ENCODE measurements around the gene SASH1.

SASH1 gene

GRCh38 chr6:148406579-148407371 is 64.1 kb downstream of the SASH1 start:
- Histone ChIP-seq H3K27ac (replicated peaks; ENCODE audit: low read length) (no peak overlapping the region), H3K14ac (ENCODE audit: low read length) (no peak overlapping the region), H2BK15ac (ENCODE audit: low read length) (no peak overlapping the region), H3K9me3 (replicated peaks in 1 of 2; ENCODE audit: control insufficient read depth in 2 of 2, insufficient read depth in 1 of 2, low read depth in 1 of 2, low read length in 2 of 2) (no peaks in the 10 kb centered on the region), H3K4me1 (ENCODE audit: control insufficient read depth in 2 of 2, insufficient read depth in 1 of 2, low read depth in 1 of 2, low read length in 2 of 2) (peaks cover 3 to 5% of the 10 kb centered on the region in 2 donors), H2AFZ (ENCODE audit: low read length) (no peak overlapping the region), H3K4me2 (ENCODE audit: insufficient read depth, low read length, poor library complexity, severe bottlenecking) (no peak overlapping the region), H3K9ac (ENCODE audit: low read depth, low read length, poor library complexity) (no peak overlapping the region), H3K36me3 (replicated peaks in 1 of 2; ENCODE audit: control insufficient read depth in 2 of 2, insufficient read depth in 2 of 2, low read length in 2 of 2) (no peaks in the 10 kb centered on the region), H3K4me3 (ENCODE audit: low read length in 2 of 2) (peak overlapping the region in 1 of 2 donors; percentile 51), H3K79me1 (ENCODE audit: low read depth, low read length) (no peaks in the 10 kb centered on the region), H2AK5ac (ENCODE audit: low read depth, low read length) (no peak overlapping the region), H4K91ac (ENCODE audit: low read depth, low read length, poor library complexity) (no peak overlapping the region), H3K18ac (ENCODE audit: low read length) (no peak overlapping the region), H3K27me3 (ENCODE audit: control insufficient read depth in 3 of 3, insufficient read depth in 3 of 3, low read depth in 1 of 3, low read length in 3 of 3) (no peaks in the 10 kb centered on the region), H2BK5ac (ENCODE audit: low read length) (no peak overlapping the region), H3K4ac (ENCODE audit: low read length) (no peak overlapping the region), H4K8ac (ENCODE audit: low read depth, low read length) (no peak overlapping the region), H2BK120ac (ENCODE audit: low read depth, low read length) (no peak overlapping the region), H3K23ac (ENCODE audit: low read depth, low read length, poor library complexity) (no peak overlapping the region), H2BK12ac (ENCODE audit: low read length) (no peak overlapping the region)
- DNase-seq (ENCODE audit: low spot score), result no peak
- no CpG with 5 or more reads among the region's 6 CpGs for WGBS, 2 donors (ENCODE audit: extremely low coverage in 2 of 2, insufficient read length in 2 of 2, insufficient replicate concordance in 1 of 2)

- H2AK5ac ChIP-seq (ENCODE audit: low read depth, low read length), result no peak overlapping the region
- no peaks in the 10 kb centered on the region for H3K27me3 ChIP-seq (ENCODE audit: control insufficient read depth in 3 of 3, insufficient read depth in 3 of 3, low read depth in 1 of 3, low read length in 3 of 3)
- H2BK12ac ChIP-seq (ENCODE audit: low read length), result no peak overlapping the region
- H3K9ac ChIP-seq (ENCODE audit: low read depth, low read length, poor library complexity), result no peak overlapping the region
- H3K27ac ChIP-seq (replicated peaks; ENCODE audit: low read length), result no peak overlapping the region
- H3K4me3 ChIP-seq (ENCODE audit: low read length in 2 of 2), result no peak overlapping the region
- no peak overlapping the region for H2BK15ac ChIP-seq (ENCODE audit: low read length)
- no peak overlapping the region for H3K4me2 ChIP-seq (ENCODE audit: insufficient read depth, low read length, poor library complexity, severe bottlenecking)
- no peaks in the 10 kb centered on the region for H3K36me3 ChIP-seq (replicated peaks in 1 of 2; ENCODE audit: control insufficient read depth in 2 of 2, insufficient read depth in 2 of 2, low read length in 2 of 2)
- no peak overlapping the region for H3K14ac ChIP-seq (ENCODE audit: low read length)
- no peak overlapping the region for H3K18ac ChIP-seq (ENCODE audit: low read length)
- H3K4ac ChIP-seq (ENCODE audit: low read length), result no peak overlapping the region
- no peak overlapping the region for H3K23ac ChIP-seq (ENCODE audit: low read depth, low read length, poor library complexity)
- no peak for DNase-seq (ENCODE audit: low spot score)
- H4K91ac ChIP-seq (ENCODE audit: low read depth, low read length, poor library complexity), result no peak overlapping the region
- H3K79me1 ChIP-seq (ENCODE audit: low read depth, low read length), result no peaks in the 10 kb centered on the region
- H2AFZ ChIP-seq (ENCODE audit: low read length), result no peak overlapping the region
- no CpG with 5 or more reads among the region's 7 CpGs for WGBS, 2 donors (ENCODE audit: extremely low coverage in 2 of 2, insufficient read length in 2 of 2, insufficient replicate concordance in 1 of 2)
- no peaks in the 10 kb centered on the region for H3K9me3 ChIP-seq (replicated peaks in 1 of 2; ENCODE audit: control insufficient read depth in 2 of 2, insufficient read depth in 1 of 2, low read depth in 1 of 2, low read length in 2 of 2)
- no peak overlapping the region for H2BK5ac ChIP-seq (ENCODE audit: low read length)
- H3K4me1 ChIP-seq (ENCODE audit: control insufficient read depth in 2 of 2, insufficient read depth in 1 of 2, low read depth in 1 of 2, low read length in 2 of 2), result peaks cover 3 to 5% of the 10 kb centered on the region in 2 donors
- no peak overlapping the region for H2BK120ac ChIP-seq (ENCODE audit: low read depth, low read length)
- no peak overlapping the region for H4K8ac ChIP-seq (ENCODE audit: low read depth, low read length)
Observed at GRCh38 chr6:148407372-148407771, 64.7 kb downstream of the SASH1 start.

- no CpG with 5 or more reads among the region's 12 CpGs for WGBS, 2 donors (ENCODE audit: extremely low coverage in 2 of 2, insufficient read length in 2 of 2, insufficient replicate concordance in 1 of 2)
- Histone ChIP-seq H3K4ac (ENCODE audit: low read length) (no peak overlapping the region), H4K8ac (ENCODE audit: low read depth, low read length) (no peak overlapping the region), H3K4me2 (ENCODE audit: insufficient read depth, low read length, poor library complexity, severe bottlenecking) (no peak overlapping the region), H3K18ac (ENCODE audit: low read length) (no peak overlapping the region), H3K23ac (ENCODE audit: low read depth, low read length, poor library complexity) (no peak overlapping the region), H2BK12ac (ENCODE audit: low read length) (no peak overlapping the region), H3K9me3 (replicated peaks in 1 of 2; ENCODE audit: control insufficient read depth in 2 of 2, insufficient read depth in 1 of 2, low read depth in 1 of 2, low read length in 2 of 2) (no peaks in the 10 kb centered on the region), H3K9ac (ENCODE audit: low read depth, low read length, poor library complexity) (no peak overlapping the region), H3K79me1 (ENCODE audit: low read depth, low read length) (no peaks in the 10 kb centered on the region), H4K91ac (ENCODE audit: low read depth, low read length, poor library complexity) (no peak overlapping the region), H3K4me1 (ENCODE audit: control insufficient read depth in 2 of 2, insufficient read depth in 1 of 2, low read depth in 1 of 2, low read length in 2 of 2) (peaks cover 0 to 3% of the 10 kb centered on the region in 2 donors), H2BK5ac (ENCODE audit: low read length) (no peak overlapping the region), H3K27ac (replicated peaks; ENCODE audit: low read length) (no peak overlapping the region), H2BK120ac (ENCODE audit: low read depth, low read length) (no peak overlapping the region), H3K36me3 (replicated peaks in 1 of 2; ENCODE audit: control insufficient read depth in 2 of 2, insufficient read depth in 2 of 2, low read length in 2 of 2) (no peaks in the 10 kb centered on the region), H3K14ac (ENCODE audit: low read length) (no peak overlapping the region), H3K4me3 (ENCODE audit: low read length in 2 of 2) (no peak overlapping the region), H2BK15ac (ENCODE audit: low read length) (no peak overlapping the region), H2AK5ac (ENCODE audit: low read depth, low read length) (no peak overlapping the region), H3K27me3 (ENCODE audit: control insufficient read depth in 3 of 3, insufficient read depth in 3 of 3, low read depth in 1 of 3, low read length in 3 of 3) (no peaks in the 10 kb centered on the region), H2AFZ (ENCODE audit: low read length) (no peak overlapping the region)
- DNase-seq (ENCODE audit: low spot score), result no peak
Observed at GRCh38 chr6:148413321-148414091, 70.9 kb downstream of the SASH1 start.

GRCh38 chr6:148414092-148414489 is 71.5 kb downstream of the SASH1 start:
- Histone ChIP-seq H3K4me1 (ENCODE audit: control insufficient read depth in 2 of 2, insufficient read depth in 1 of 2, low read depth in 1 of 2, low read length in 2 of 2) (peaks cover 0 to 3% of the 10 kb centered on the region in 2 donors), H2BK12ac (ENCODE audit: low read length) (no peak overlapping the region), H3K4me3 (ENCODE audit: low read length in 2 of 2) (no peak overlapping the region), H2BK120ac (ENCODE audit: low read depth, low read length) (no peak overlapping the region), H2AFZ (ENCODE audit: low read length) (no peak overlapping the region), H3K9me3 (replicated peaks in 1 of 2; ENCODE audit: control insufficient read depth in 2 of 2, insufficient read depth in 1 of 2, low read depth in 1 of 2, low read length in 2 of 2) (no peaks in the 10 kb centered on the region), H3K79me1 (ENCODE audit: low read depth, low read length) (no peaks in the 10 kb centered on the region), H2AK5ac (ENCODE audit: low read depth, low read length) (no peak overlapping the region), H4K8ac (ENCODE audit: low read depth, low read length) (no peak overlapping the region), H3K4me2 (ENCODE audit: insufficient read depth, low read length, poor library complexity, severe bottlenecking) (no peak overlapping the region), H4K91ac (ENCODE audit: low read depth, low read length, poor library complexity) (no peak overlapping the region), H3K36me3 (replicated peaks in 1 of 2; ENCODE audit: control insufficient read depth in 2 of 2, insufficient read depth in 2 of 2, low read length in 2 of 2) (no peaks in the 10 kb centered on the region), H3K23ac (ENCODE audit: low read depth, low read length, poor library complexity) (no peak overlapping the region), H2BK5ac (ENCODE audit: low read length) (no peak overlapping the region), H3K18ac (ENCODE audit: low read length) (no peak overlapping the region), H3K27ac (replicated peaks; ENCODE audit: low read length) (no peak overlapping the region), H3K27me3 (ENCODE audit: control insufficient read depth in 3 of 3, insufficient read depth in 3 of 3, low read depth in 1 of 3, low read length in 3 of 3) (no peaks in the 10 kb centered on the region), H3K9ac (ENCODE audit: low read depth, low read length, poor library complexity) (no peak overlapping the region), H3K14ac (ENCODE audit: low read length) (no peak overlapping the region), H2BK15ac (ENCODE audit: low read length) (no peak overlapping the region), H3K4ac (ENCODE audit: low read length) (no peak overlapping the region)
- DNase-seq (ENCODE audit: low spot score), result no peak
- WGBS, 2 donors (ENCODE audit: extremely low coverage in 2 of 2, insufficient read length in 2 of 2, insufficient replicate concordance in 1 of 2), result no CpG with 5 or more reads among the region's 3 CpGs
